Fibroblast of the aortic adventitia (primary cell): ENCODE data around the gene SCYL1. TPM values are rescaled to one million over a fixed set of nuclear protein-coding genes. Genes with fewer than 3 reads are reported as not detected.

Source experiments
- DNase-seq: peaks from one replicate; pipeline ENCODE4 v3.0.0-alpha.2; 2010; ENCODE audit warnings: low read depth
- H3K4me3 ChIP-seq: 2 replicates; pipeline ENCODE4 v1.5.1; 2011; ENCODE audit warnings: low read depth, mild to moderate bottlenecking, control low read depth, low read length, moderate library complexity
- CTCF ChIP-seq: IDR thresholded peaks from 2 replicates; pipeline ENCODE4 v1.5.1; 2011; ENCODE audit warnings: mild to moderate bottlenecking, low read length, control low read depth, inconsistent platforms; ENCODE audit not compliant: insufficient read depth
- total RNA-seq: library from RNA; depleted of rRNA; stranded (reverse); fragments of >200 nt; gene quantifications from 2 replicates; pipeline ENCODE4 v1.2.3, GENCODE V29; 2012; ENCODE audit warnings: low replicate concordance

The SCYL1 gene
- total RNA-seq, 1 donor: 76.8 TPM

DNA sequence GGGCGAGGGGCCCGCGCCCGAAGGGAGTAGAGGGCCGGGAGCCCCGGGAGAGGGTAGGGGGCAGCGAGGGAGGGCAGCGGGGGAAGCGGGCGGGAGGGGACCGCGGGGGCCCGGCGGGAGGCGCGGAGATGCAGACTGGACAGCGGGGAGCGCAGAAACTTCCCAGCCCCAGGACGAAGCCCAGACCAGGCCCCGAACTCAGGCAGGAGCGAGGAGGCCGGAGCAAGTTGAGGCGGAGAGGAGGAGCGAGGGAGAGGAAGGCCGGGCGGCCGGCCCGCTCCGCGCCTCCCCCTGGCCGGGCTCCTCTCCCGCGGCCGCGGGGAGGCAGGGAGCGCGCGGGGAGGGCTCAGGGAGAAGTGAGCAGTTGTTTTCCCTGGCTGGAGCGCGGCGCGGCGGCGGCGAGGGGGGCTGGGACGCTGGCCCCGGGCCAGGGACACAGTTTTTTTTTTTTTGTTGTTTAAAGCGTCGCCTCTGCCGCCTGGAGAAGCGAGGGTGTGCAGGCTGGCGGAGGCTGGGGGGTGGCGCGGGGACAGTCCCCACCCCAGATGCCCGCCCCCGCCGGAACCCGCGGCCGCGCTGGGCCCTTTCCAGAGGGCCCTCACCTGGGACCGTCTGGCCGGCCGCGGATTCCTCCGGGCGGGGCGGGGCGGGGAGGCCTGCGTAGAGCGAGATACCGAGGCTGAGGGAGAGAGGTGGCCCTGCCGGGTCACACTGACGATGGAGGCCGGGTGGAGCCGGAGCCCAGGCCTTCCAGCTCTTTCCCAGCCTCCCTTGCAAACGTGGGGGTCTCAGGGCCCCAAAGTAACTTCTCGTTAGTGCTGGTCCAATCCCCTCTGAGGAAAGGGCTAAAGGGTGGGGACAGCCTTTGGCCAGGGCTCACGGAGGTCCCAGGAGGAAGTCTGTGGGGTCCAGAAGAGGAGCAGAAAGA is 33.4 kb downstream of the SCYL1 start, which contains the start of gene LTBP3:
LTBP3 (minus strand) TSS at position 358 of the 928 bp plus-strand sequence. CDS start 400 bp downstream, outside the sequence.
- H3K4me3 ChIP-seq: peak within 1 kb of the TSS; percentile 74
- TF ChIP-seq CTCF: no peak
- peak; percentile 79 for DNase-seq

- peak; percentile 69 for DNase-seq
- H3K4me3 ChIP-seq: peak overlapping the region; percentile 40
- peak; percentile 28 for TF ChIP-seq CTCF
Observed at GRCh38 chr11:65558930-65559509, 34.1 kb downstream of the SCYL1 start.

GRCh38 chr11:65559535-65559934 is 34.7 kb downstream of the SCYL1 start:
- TF ChIP-seq CTCF: no peak
- H3K4me3 ChIP-seq: no peak overlapping the region
- DNase-seq: no peak

DNA sequence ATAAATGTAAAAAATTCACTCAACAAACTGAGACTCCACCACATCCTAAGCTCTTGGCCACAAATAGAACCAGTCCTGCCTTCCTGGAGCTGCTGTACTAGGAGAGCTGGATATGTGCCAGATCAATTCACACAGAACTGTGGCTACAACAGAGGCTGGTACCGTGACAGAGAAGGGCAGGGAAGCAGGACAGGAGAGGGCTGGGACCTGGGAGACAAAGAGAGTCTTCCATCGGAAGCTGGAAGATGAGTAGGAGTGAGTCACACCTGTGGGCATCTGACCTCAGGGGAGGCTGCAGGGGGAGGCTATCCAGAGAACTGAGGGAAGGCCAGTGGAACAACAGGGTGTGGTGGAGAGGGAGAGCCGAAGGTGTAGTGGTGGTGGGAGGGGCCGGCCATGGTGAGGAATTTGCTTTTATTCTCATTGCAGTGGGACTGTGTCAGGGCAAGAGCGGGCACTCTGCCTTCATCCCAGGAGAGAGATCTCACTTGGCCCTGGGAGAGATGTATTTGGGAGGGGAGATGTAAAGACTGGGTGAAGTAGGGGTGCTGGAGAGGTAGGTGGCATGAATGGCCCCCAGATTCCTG is 35.2 kb downstream of the SCYL1 start:
- peak; percentile 72 for DNase-seq
- TF ChIP-seq CTCF: no peak
- no peak overlapping the region for H3K4me3 ChIP-seq

DNA sequence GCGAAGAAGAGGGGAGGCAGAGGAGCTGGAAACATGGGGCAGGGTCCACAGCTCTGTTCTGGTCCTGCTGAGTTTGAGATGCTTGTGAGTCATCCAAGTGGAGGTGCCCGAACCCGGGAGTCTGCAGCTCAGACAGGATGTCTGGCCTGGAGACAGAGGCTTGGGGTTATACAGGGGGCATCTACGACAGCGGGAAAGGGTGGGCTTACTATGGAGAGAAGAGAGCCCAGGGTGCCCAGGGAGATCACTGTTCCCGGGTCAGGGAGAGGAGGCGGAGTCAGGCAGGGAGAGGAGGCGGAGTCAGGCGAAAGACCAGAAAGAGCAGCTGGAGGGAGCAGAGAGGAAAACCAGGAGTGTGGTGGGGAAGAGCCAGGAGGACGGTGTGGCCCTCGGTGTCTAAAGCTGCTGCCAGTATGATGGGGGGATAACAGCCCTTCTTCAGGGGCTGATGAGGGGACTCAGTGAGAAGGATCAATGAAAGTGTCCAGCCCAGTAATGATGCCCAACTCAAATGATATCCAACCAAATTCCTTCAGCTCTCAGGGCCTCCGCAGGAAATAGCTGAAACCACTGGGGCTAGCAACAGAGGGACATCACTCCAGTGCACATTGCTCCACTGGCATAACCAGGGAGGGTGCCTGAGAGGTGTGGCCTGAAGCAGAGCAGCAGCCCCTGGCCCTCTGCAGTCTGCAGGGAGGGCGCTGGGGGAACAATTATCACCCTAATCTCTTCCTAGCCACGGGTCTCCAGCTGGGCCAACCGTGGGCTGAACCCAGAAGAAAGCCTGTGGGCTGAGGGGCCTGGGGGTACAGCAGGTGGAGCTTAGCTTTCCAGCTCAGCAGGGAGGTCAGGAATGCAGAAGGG is 35.9 kb downstream of the SCYL1 start:
- no peak for TF ChIP-seq CTCF
- no peak overlapping the region for H3K4me3 ChIP-seq
- peak; percentile 66 for DNase-seq

- no peak for TF ChIP-seq CTCF
- DNase-seq: no peak
- H3K4me3 ChIP-seq: no peak overlapping the region
Observed at GRCh38 chr11:65562020-65562419, 37.1 kb downstream of the SCYL1 start.
